GM23338 (cell line): Measurements from ENCODE around the gene SETBP1. TPM values are rescaled to one million over a fixed set of nuclear protein-coding genes. Genes with fewer than 3 reads are reported as not detected.
A peak's percentile ranks its signal among the peaks of the same experiment; 100 is the strongest.

Source experiments
- ATAC-seq: fragments of 200-7000 bp; cut with Tn5 transposase; 3 replicates; pipeline ENCODE4 v1.9.1; 2020
- DNase-seq: peaks from one replicate; pipeline ENCODE4 v3.0.0-alpha.2; 2015; ENCODE audit warnings: low spot score
- H2AFZ ChIP-seq: fragments of 200-600 bp; sonication (generic); 2 replicates; pipeline ENCODE4 v1.8.0; 2016; ENCODE audit warnings: antibody characterized with exemption, mild to moderate bottlenecking, moderate library complexity
- H3F3A ChIP-seq: fragments of 200-600 bp; sonication (generic); replicated peaks from 2 replicates; pipeline ENCODE4 v1.8.0; 2017; ENCODE audit warnings: antibody characterized with exemption, mixed run types, low read depth
- H3K27ac ChIP-seq: fragments of 200-600 bp; sonication (generic); 2 replicates; pipeline ENCODE4 v1.6.1; 2016; ENCODE audit warnings: low read depth
- H3K27me3 ChIP-seq: fragments of 200-600 bp; sonication (generic); 2 replicates; pipeline ENCODE4 v1.8.0; 2016; ENCODE audit warnings: mild to moderate bottlenecking, mixed run types, moderate library complexity; ENCODE audit not compliant: insufficient read depth
- H3K36me3 ChIP-seq: fragments of 200-600 bp; sonication (generic); 2 replicates; pipeline ENCODE4 v1.8.0; 2016; ENCODE audit warnings: mild to moderate bottlenecking; ENCODE audit not compliant: insufficient read depth
- H3K4me1 ChIP-seq: fragments of 200-600 bp; sonication (generic); 2 replicates; pipeline ENCODE4 v1.8.0; 2016; ENCODE audit warnings: mild to moderate bottlenecking, moderate library complexity; ENCODE audit not compliant: insufficient read depth
- H3K4me2 ChIP-seq: fragments of 200-600 bp; sonication (generic); 2 replicates; pipeline ENCODE4 v1.7.1; 2017; ENCODE audit warnings: mixed run types
- H3K4me3 ChIP-seq: fragments of 200-600 bp; sonication (generic); 2 replicates; pipeline ENCODE4 v1.6.1; 2016; ENCODE audit warnings: mixed run types
- H3K79me2 ChIP-seq: fragments of 200-600 bp; sonication (generic); replicated peaks from 2 replicates; pipeline ENCODE4 v1.8.0; 2017; ENCODE audit warnings: mild to moderate bottlenecking; ENCODE audit not compliant: insufficient read depth
- H3K9me2 ChIP-seq: fragments of 200-600 bp; sonication (generic); 2 replicates; pipeline ENCODE4 v1.8.0; 2017; ENCODE audit not compliant: insufficient read depth
- H4K20me1 ChIP-seq: fragments of 200-600 bp; sonication (generic); replicated peaks from 2 replicates; pipeline ENCODE4 v1.8.0; 2017; ENCODE audit warnings: mild to moderate bottlenecking; ENCODE audit not compliant: insufficient read depth
- H3K27ac Mint-ChIP-seq: 2 replicates; pipeline ENCODE4 v1.8.0; 2020; ENCODE audit warnings: inconsistent platforms, mild to moderate bottlenecking, moderate library complexity, mixed read lengths
- H3K27me3 Mint-ChIP-seq: 3 replicates; pipeline ENCODE4 v1.8.0; 2022; ENCODE audit warnings: low read depth, mild to moderate bottlenecking, moderate library complexity, mixed read lengths, inconsistent platforms; ENCODE audit not compliant: insufficient read depth, poor library complexity
- H3K36me3 Mint-ChIP-seq: 3 replicates; pipeline ENCODE4 v1.8.0; 2021; ENCODE audit warnings: low read depth, mild to moderate bottlenecking, inconsistent platforms, moderate library complexity, mixed read lengths
- H3K4me1 Mint-ChIP-seq: 3 replicates; pipeline ENCODE4 v1.8.0; 2020; ENCODE audit warnings: mild to moderate bottlenecking, inconsistent platforms, mixed read lengths
- H3K4me3 Mint-ChIP-seq: 3 replicates; pipeline ENCODE4 v1.8.0; 2021; ENCODE audit warnings: moderate library complexity, mild to moderate bottlenecking, inconsistent platforms, mixed read lengths
- H3K9me3 Mint-ChIP-seq: 3 replicates; pipeline ENCODE4 v1.8.0; 2020; ENCODE audit warnings: moderate library complexity, mild to moderate bottlenecking, inconsistent platforms, mixed read lengths
- CREB1 ChIP-seq: fragments of 250-450 bp; sonication (Bioruptor Pico); IDR thresholded peaks from 2 replicates; pipeline ENCODE4 v1.5.0; 2020; ENCODE audit warnings: low read depth, mild to moderate bottlenecking, moderate library complexity
- CTCF ChIP-seq, 2 experiments: fragments of 200-600 bp in 1 of 2; sonication (generic) in 1 of 2; conservative IDR thresholded peaks; 2 replicates each; pipeline versions ENCODE4 v1.5.1 to v1.6.1; 2016 to 2017; ENCODE audit warnings: antibody characterized with exemption in 2 of 2, low read depth in 2 of 2, mild to moderate bottlenecking in 2 of 2, moderate library complexity in 1 of 2
- EZH2 ChIP-seq: fragments of 200-600 bp; sonication (generic); IDR thresholded peaks from one replicate; pipeline ENCODE4 v1.8.0; 2017; ENCODE audit warnings: antibody characterized with exemption, mild to moderate bottlenecking, low read depth; ENCODE audit not compliant: unreplicated experiment
- EZH2phosphoT487 ChIP-seq: fragments of 200-600 bp; sonication (generic); IDR thresholded peaks from one replicate; pipeline ENCODE4 v1.8.1; 2018; ENCODE audit warnings: antibody characterized with exemption; ENCODE audit not compliant: unreplicated experiment
- JUNB ChIP-seq: IDR thresholded peaks from one replicate; pipeline ENCODE4 v1.6.1; 2016; ENCODE audit warnings: antibody characterized with exemption; ENCODE audit not compliant: unreplicated experiment
- NANOG ChIP-seq: IDR thresholded peaks from 2 replicates; pipeline ENCODE4 v1.6.1; 2016; ENCODE audit warnings: antibody characterized with exemption, borderline replicate concordance
- POLR2AphosphoS5 ChIP-seq: IDR thresholded peaks from 2 replicates; pipeline ENCODE4 v1.6.1; 2016; ENCODE audit warnings: antibody characterized with exemption, low read depth
- STAT1 ChIP-seq: IDR thresholded peaks from one replicate; pipeline ENCODE4 v1.6.1; 2016; ENCODE audit warnings: antibody characterized with exemption; ENCODE audit not compliant: unreplicated experiment
- ZNF114 ChIP-seq: fragments of 250-450 bp; sonication (Bioruptor Pico); IDR thresholded peaks from 2 replicates; pipeline ENCODE4 v1.5.0; 2020; ENCODE audit warnings: mild to moderate bottlenecking, moderate library complexity
- ZNF331 ChIP-seq: fragments of 250-450 bp; sonication (Bioruptor Pico); IDR thresholded peaks from 2 replicates; pipeline ENCODE4 v1.5.0; 2020; ENCODE audit warnings: low read depth, mild to moderate bottlenecking, moderate library complexity
- polyA plus RNA-seq: library from polyadenylated mRNA; unstranded; fragments of >200 nt; fragmentation: Nextera tagmentation; extraction: Ambion mirVana; gene quantifications from 2 replicates; pipeline ENCODE4 v1.2.1, GENCODE V29; 2016
- total RNA-seq: library from RNA; depleted of rRNA; stranded (reverse); fragments of >200 nt; shearing (Covaris generic); gene quantifications from 2 replicates; pipeline ENCODE4 v1.2.3, GENCODE V29; 2014
- TF ChIP-seq, protein P1 (sequence below): IDR thresholded peaks from 2 replicates; pipeline ENCODE4 v1.6.1; 2016; ENCODE audit warnings: antibody characterized with exemption
- TF ChIP-seq, protein P2 (sequence below): IDR thresholded peaks from one replicate; pipeline ENCODE4 v1.6.1; 2018; ENCODE audit warnings: antibody characterized with exemption; ENCODE audit not compliant: unreplicated experiment

Gene SETBP1
- total and polyA plus RNA-seq, 2 experiments from 2014 or later = 1.6 to 5.5 TPM

- no peak for TF ChIP-seq POLR2AphosphoS5
- TF ChIP-seq EZH2phosphoT487 = no peak
- no peak for TF ChIP-seq EZH2
- H3K9me2 ChIP-seq = no peaks in the 10 kb centered on the region
- H3K9me3 Mint-ChIP-seq = no peaks in the 10 kb centered on the region
- H3K36me3 ChIP-seq = no peaks in the 10 kb centered on the region
- H3K27ac ChIP-seq = no peak overlapping the region
- peaks cover 8% of the 10 kb centered on the region; the same call in 1 of the 2 replicates for H3K4me1 ChIP-seq
- no peak overlapping the region for H2AFZ ChIP-seq
- no peaks in the 10 kb centered on the region for H4K20me1 ChIP-seq
- H3K27ac Mint-ChIP-seq = peak overlapping the region; percentile 14; the same call in 1 of the 2 replicates
- H3K27me3 ChIP-seq = no peaks in the 10 kb centered on the region
- ATAC-seq = no peak
- no peak overlapping the region for H3K4me3 ChIP-seq
- peaks cover 6% of the 10 kb centered on the region for H3K27me3 Mint-ChIP-seq
- H3K79me2 ChIP-seq = no peaks in the 10 kb centered on the region
- no peak overlapping the region for H3K4me2 ChIP-seq
- no peaks in the 10 kb centered on the region for H3K36me3 Mint-ChIP-seq
- DNase-seq = no peak
- H3K4me1 Mint-ChIP-seq = peaks cover 25% of the 10 kb centered on the region
- H3K4me3 Mint-ChIP-seq = no peak overlapping the region
- H3F3A ChIP-seq = no peaks in the 10 kb centered on the region
Observed at GRCh38 chr18:44789710-44790109, 109.0 kb downstream of the SETBP1 start.

DNA sequence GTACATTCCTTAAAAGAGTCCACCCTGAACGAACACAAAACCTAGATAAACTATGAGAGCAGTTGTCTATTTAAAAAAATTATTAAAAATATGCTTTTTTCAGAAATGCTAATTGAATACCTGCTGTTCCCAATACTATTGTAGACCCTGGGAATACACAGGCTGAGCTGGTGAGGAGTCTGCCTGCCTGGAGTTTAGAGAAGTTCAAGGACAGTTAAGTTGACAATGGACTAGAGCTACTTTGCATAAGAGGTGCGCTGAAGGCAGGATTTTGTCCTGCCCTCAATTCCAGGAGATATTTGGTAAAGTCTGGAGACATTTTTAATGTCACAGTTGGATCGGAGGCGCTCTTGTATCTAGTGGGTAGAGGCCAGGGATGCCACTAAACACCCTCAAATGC, 110.2 kb downstream of the SETBP1 start:
- TF ChIP-seq EZH2phosphoT487 (no peak), NANOG (no peak), CREB1 (CRISPR knock-in tag) (no peak), CTCF (conservative IDR thresholded peaks at IDR 0.05; ENCODE audit: low read depth in 2 of 2) (no peak), STAT1 (no peak), EZH2 (no peak), ZNF331 (CRISPR knock-in tag) (no peak), ZNF114 (CRISPR knock-in tag) (no peak), POLR2AphosphoS5 (no peak), JUNB (no peak)
- TF ChIP-seq, protein P1, sequence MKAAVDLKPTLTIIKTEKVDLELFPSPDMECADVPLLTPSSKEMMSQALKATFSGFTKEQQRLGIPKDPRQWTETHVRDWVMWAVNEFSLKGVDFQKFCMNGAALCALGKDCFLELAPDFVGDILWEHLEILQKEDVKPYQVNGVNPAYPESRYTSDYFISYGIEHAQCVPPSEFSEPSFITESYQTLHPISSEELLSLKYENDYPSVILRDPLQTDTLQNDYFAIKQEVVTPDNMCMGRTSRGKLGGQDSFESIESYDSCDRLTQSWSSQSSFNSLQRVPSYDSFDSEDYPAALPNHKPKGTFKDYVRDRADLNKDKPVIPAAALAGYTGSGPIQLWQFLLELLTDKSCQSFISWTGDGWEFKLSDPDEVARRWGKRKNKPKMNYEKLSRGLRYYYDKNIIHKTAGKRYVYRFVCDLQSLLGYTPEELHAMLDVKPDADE = no peak
- TF ChIP-seq, protein P2, sequence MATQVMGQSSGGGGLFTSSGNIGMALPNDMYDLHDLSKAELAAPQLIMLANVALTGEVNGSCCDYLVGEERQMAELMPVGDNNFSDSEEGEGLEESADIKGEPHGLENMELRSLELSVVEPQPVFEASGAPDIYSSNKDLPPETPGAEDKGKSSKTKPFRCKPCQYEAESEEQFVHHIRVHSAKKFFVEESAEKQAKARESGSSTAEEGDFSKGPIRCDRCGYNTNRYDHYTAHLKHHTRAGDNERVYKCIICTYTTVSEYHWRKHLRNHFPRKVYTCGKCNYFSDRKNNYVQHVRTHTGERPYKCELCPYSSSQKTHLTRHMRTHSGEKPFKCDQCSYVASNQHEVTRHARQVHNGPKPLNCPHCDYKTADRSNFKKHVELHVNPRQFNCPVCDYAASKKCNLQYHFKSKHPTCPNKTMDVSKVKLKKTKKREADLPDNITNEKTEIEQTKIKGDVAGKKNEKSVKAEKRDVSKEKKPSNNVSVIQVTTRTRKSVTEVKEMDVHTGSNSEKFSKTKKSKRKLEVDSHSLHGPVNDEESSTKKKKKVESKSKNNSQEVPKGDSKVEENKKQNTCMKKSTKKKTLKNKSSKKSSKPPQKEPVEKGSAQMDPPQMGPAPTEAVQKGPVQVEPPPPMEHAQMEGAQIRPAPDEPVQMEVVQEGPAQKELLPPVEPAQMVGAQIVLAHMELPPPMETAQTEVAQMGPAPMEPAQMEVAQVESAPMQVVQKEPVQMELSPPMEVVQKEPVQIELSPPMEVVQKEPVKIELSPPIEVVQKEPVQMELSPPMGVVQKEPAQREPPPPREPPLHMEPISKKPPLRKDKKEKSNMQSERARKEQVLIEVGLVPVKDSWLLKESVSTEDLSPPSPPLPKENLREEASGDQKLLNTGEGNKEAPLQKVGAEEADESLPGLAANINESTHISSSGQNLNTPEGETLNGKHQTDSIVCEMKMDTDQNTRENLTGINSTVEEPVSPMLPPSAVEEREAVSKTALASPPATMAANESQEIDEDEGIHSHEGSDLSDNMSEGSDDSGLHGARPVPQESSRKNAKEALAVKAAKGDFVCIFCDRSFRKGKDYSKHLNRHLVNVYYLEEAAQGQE = no peak
- ATAC-seq (no peak), DNase-seq (no peak)
- H3K79me2 ChIP-seq = no peaks in the 10 kb centered on the region
- Mint-ChIP-seq H3K27me3 (peaks cover 6% of the 10 kb centered on the region), H3K4me1 (peaks cover 25% of the 10 kb centered on the region), H3K27ac (no peak overlapping the region), H3K9me3 (no peaks in the 10 kb centered on the region), H3K36me3 (no peaks in the 10 kb centered on the region), H3K4me3 (no peak overlapping the region)
- H2AFZ ChIP-seq = no peak overlapping the region
- H3K4me3 ChIP-seq = no peak overlapping the region
- no peaks in the 10 kb centered on the region for H3K9me2 ChIP-seq
- H4K20me1 ChIP-seq = no peaks in the 10 kb centered on the region
- no peak overlapping the region for H3K4me2 ChIP-seq
- H3K4me1 ChIP-seq = peaks cover 8% of the 10 kb centered on the region; the same call in 1 of the 2 replicates
- H3F3A ChIP-seq = no peaks in the 10 kb centered on the region
- no peaks in the 10 kb centered on the region for H3K27me3 ChIP-seq
- no peak overlapping the region for H3K27ac ChIP-seq
- no peaks in the 10 kb centered on the region for H3K36me3 ChIP-seq
